Measurements from ENCODE around the gene CPN1.

GRCh38 chr10:100122780-100123179, 41.1 kb upstream of the CPN1 start:
- no peak for TF ChIP-seq RAD21 (CRISPR knock-in tag; conservative IDR thresholded peaks at IDR 0.05 in 1 of 2, IDR thresholded peaks at IDR 0.05 in 1 of 2)
- TF ChIP-seq FOXJ3 (CRISPR knock-in tag; IDR thresholded peaks at IDR 0.05): no peak
- TF ChIP-seq SIN3B (IDR thresholded peaks at IDR 0.05; ENCODE audit: low read depth): no peak
- no peak for TF ChIP-seq SP1 (CRISPR knock-in tag; IDR thresholded peaks at IDR 0.05)
- TF ChIP-seq ELF4 (CRISPR knock-in tag; IDR thresholded peaks at IDR 0.05): no peak
- TF ChIP-seq, protein P1, sequence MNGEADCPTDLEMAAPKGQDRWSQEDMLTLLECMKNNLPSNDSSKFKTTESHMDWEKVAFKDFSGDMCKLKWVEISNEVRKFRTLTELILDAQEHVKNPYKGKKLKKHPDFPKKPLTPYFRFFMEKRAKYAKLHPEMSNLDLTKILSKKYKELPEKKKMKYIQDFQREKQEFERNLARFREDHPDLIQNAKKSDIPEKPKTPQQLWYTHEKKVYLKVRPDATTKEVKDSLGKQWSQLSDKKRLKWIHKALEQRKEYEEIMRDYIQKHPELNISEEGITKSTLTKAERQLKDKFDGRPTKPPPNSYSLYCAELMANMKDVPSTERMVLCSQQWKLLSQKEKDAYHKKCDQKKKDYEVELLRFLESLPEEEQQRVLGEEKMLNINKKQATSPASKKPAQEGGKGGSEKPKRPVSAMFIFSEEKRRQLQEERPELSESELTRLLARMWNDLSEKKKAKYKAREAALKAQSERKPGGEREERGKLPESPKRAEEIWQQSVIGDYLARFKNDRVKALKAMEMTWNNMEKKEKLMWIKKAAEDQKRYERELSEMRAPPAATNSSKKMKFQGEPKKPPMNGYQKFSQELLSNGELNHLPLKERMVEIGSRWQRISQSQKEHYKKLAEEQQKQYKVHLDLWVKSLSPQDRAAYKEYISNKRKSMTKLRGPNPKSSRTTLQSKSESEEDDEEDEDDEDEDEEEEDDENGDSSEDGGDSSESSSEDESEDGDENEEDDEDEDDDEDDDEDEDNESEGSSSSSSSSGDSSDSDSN (IDR thresholded peaks at IDR 0.05; ENCODE audit: borderline replicate concordance in 1 of 2, low read depth in 2 of 2, low read length in 2 of 2): no peak

Data from K562 (cell line).